Gastrocnemius medialis (tissue), 4 donors: ENCODE data around the gene FADS3. TPM values are rescaled to one million over a fixed set of nuclear protein-coding genes. Genes with fewer than 3 reads are reported as not detected.

Source experiments
- ATAC-seq, 2 donors: fragments of 150-250 bp; one replicate each; pipeline ENCODE4 v1.9.1; 2016
- DNase-seq, 2 donors: peaks; one replicate each; pipeline ENCODE4 v3.0.0-alpha.2; 2019
- H3K27ac ChIP-seq, 4 donors: fragments of 200-600 bp; sonication (generic); 1 replicate in 1 of 4; 2 replicates in 3 of 4; pipeline ENCODE4 v1.5.1; 2016 to 2018; ENCODE audit warnings: mild to moderate bottlenecking in 2 of 4, moderate library complexity in 1 of 4
- H3K27me3 ChIP-seq, 3 donors: fragments of 200-600 bp; sonication (generic) in 2 of 3; 1 replicate in 1 of 3; 2 replicates in 2 of 3; pipeline versions ENCODE4 v1.5.1 to v1.6.0; 2016 to 2019; ENCODE audit warnings: mild to moderate bottlenecking in 1 of 3, moderate library complexity in 1 of 3
- H3K36me3 ChIP-seq, 2 donors: fragments of 200-600 bp; sonication (generic) in 1 of 2; one replicate each; pipeline ENCODE4 v1.5.1; 2017 to 2018
- H3K4me1 ChIP-seq, 2 donors: fragments of 200-600 bp; sonication (generic) in 1 of 2; one replicate each; pipeline ENCODE4 v1.5.1; 2016 to 2017; ENCODE audit warnings: mild to moderate bottlenecking in 2 of 2
- H3K4me3 ChIP-seq, 4 donors: fragments of 200-600 bp; sonication (generic) in 3 of 4; 1 replicate in 1 of 4; 2 replicates in 3 of 4; pipeline ENCODE4 v1.5.1; 2016 to 2019; ENCODE audit warnings: mild to moderate bottlenecking in 2 of 4
- H3K9me3 ChIP-seq, 3 donors: fragments of 200-600 bp; sonication (generic) in 2 of 3; 1 replicate in 1 of 3; 2 replicates in 2 of 3; pipeline ENCODE4 v1.5.1; 2016 to 2019
- POLR2A ChIP-seq, 2 donors: fragments of 450-650 bp; IDR thresholded peaks; one replicate each; pipeline ENCODE4 v1.6.1; 2017; ENCODE audit warnings: antibody characterized with exemption in 2 of 2, mild to moderate bottlenecking in 2 of 2, moderate library complexity in 2 of 2
- in situ Hi-C, 4 donors: fragments of 200-750 bp; cut with MboI; loops; one replicate each; pipeline versions ENCODE4 v1.15.0 to v1.8.0; 2017; ENCODE audit warnings: low sequenced_read_pairs in 4 of 4
- intact Hi-C: fragments of 100-400 bp; cut with DNase I; formaldehyde crosslinking; loops from one replicate; pipeline ENCODE4 v1.15.1; 2023; ENCODE audit warnings: low total_unique reads
- total RNA-seq, 4 donors: library from RNA; depleted of rRNA; stranded (reverse); fragments of >200 nt; gene quantifications; one replicate each; pipeline versions ENCODE4 v1.1.0 to v1.2.3, GENCODE V29; 2016
- TF ChIP-seq, protein P1 (sequence below), 5 experiments: fragments of 450-650 bp in 3 of 5; fragments of 200-600 bp in 2 of 5; sonication (generic) in 2 of 5; IDR thresholded peaks in 4 of 5; conservative IDR thresholded peaks in 1 of 5; 1 replicate in 4 of 5; 2 replicates in 1 of 5; pipeline ENCODE4 v1.5.1; 2016 to 2019; ENCODE audit warnings: antibody characterized with exemption in 5 of 5, mild to moderate bottlenecking in 3 of 5, moderate library complexity in 3 of 5

Gene FADS3
- total RNA-seq, 4 donors from 2014 or later = 40.7 to 196 (median 89.0) TPM

GRCh38 chr11:61928606-61929005 lies 37.3 kb upstream of the FADS3 start:
- Histone ChIP-seq H3K4me1 (peaks cover 9% of the 10 kb centered on the region in 2 donors), H3K4me3 (no peak overlapping the region), H3K27ac (no peak overlapping the region), H3K27me3 (no peaks in the 10 kb centered on the region), H3K36me3 (no peaks in the 10 kb centered on the region), H3K9me3 (no peaks in the 10 kb centered on the region)
- ATAC-seq (no peak), DNase-seq (no peak)
- TF ChIP-seq POLR2A (IDR thresholded peaks at IDR 0.05) = no peak
- TF ChIP-seq, protein P1, sequence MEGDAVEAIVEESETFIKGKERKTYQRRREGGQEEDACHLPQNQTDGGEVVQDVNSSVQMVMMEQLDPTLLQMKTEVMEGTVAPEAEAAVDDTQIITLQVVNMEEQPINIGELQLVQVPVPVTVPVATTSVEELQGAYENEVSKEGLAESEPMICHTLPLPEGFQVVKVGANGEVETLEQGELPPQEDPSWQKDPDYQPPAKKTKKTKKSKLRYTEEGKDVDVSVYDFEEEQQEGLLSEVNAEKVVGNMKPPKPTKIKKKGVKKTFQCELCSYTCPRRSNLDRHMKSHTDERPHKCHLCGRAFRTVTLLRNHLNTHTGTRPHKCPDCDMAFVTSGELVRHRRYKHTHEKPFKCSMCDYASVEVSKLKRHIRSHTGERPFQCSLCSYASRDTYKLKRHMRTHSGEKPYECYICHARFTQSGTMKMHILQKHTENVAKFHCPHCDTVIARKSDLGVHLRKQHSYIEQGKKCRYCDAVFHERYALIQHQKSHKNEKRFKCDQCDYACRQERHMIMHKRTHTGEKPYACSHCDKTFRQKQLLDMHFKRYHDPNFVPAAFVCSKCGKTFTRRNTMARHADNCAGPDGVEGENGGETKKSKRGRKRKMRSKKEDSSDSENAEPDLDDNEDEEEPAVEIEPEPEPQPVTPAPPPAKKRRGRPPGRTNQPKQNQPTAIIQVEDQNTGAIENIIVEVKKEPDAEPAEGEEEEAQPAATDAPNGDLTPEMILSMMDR (IDR thresholded peaks at IDR 0.05 in 4 of 5, conservative IDR thresholded peaks at IDR 0.05 in 1 of 5) = no peak
- in situ Hi-C loops = no loop called here
- intact Hi-C loops = no loop called here

DNA sequence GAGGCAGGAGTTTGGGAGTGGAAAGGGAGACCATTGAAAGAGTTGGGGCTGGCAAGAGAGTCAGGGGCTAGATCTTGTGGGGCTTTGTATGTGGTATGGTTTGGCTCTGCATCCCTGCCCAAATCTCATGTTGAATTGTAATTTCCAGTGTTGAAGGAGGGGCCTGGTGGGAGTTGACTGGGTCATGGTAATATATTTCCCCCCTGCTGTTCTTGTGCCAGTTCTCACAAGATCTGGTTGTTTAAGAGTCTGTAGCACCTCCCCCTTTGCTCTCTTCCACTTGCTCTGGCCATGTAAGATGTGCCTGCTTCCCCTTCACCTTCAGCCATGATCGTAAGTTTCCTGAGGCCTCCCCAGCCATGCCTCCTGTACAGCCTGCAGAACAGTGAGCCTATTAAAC lies 36.2 kb upstream of the FADS3 start:
- Histone ChIP-seq H3K27ac (no peak overlapping the region), H3K36me3 (no peaks in the 10 kb centered on the region), H3K9me3 (no peaks in the 10 kb centered on the region), H3K4me3 (no peak overlapping the region), H3K27me3 (no peaks in the 10 kb centered on the region), H3K4me1 (peaks cover 11 to 17% of the 10 kb centered on the region in 2 donors)
- DNase-seq (no peak), ATAC-seq (no peak)
- intact Hi-C loops (no loop called here), in situ Hi-C loops (no loop called here)
- TF ChIP-seq, protein P1 (IDR thresholded peaks at IDR 0.05 in 4 of 5, conservative IDR thresholded peaks at IDR 0.05 in 1 of 5) = no peak
- no peak for TF ChIP-seq POLR2A (IDR thresholded peaks at IDR 0.05)

DNA sequence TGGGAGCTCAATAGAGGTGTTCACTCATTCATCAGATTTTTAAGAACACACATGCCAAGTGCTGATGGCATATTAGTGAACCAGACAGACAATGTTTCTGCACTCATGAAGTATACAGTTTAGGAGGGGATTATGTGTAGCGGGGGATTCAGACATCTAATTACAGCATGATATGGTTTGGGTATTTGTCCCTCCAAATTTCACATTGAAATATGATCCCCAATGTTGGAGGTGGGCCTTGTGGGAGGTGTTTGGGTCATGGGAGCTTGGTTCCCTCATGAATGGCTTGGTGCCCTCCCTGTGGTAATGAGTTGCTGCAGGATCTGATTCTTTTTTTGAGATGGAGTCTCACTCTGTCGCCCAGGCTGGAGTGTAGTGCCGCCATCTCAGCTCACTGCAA lies 34.9 kb upstream of the FADS3 start:
- no peak for DNase-seq
- Histone ChIP-seq H3K4me3 (no peak overlapping the region), H3K4me1 (peaks cover 16 to 17% of the 10 kb centered on the region in 2 donors), H3K36me3 (no peaks in the 10 kb centered on the region), H3K27me3 (no peaks in the 10 kb centered on the region), H3K9me3 (no peaks in the 10 kb centered on the region), H3K27ac (no peak overlapping the region)
- ATAC-seq = no peak
- in situ Hi-C loops = no loop called here
- TF ChIP-seq, protein P1 (IDR thresholded peaks at IDR 0.05 in 4 of 5, conservative IDR thresholded peaks at IDR 0.05 in 1 of 5) = no peak
- no peak for TF ChIP-seq POLR2A (IDR thresholded peaks at IDR 0.05)
- intact Hi-C loops = no loop called here

- TF ChIP-seq, protein P1 (IDR thresholded peaks at IDR 0.05 in 4 of 5, conservative IDR thresholded peaks at IDR 0.05 in 1 of 5) = no peak
- no peak for TF ChIP-seq POLR2A (IDR thresholded peaks at IDR 0.05)
- ATAC-seq (no peak), DNase-seq (no peak)
- Histone ChIP-seq H3K36me3 (no peaks in the 10 kb centered on the region), H3K27ac (no peak overlapping the region), H3K9me3 (no peaks in the 10 kb centered on the region), H3K27me3 (no peaks in the 10 kb centered on the region), H3K4me3 (no peak overlapping the region), H3K4me1 (peaks cover 16 to 17% of the 10 kb centered on the region in 2 donors)
- in situ Hi-C loops = no loop called here
- intact Hi-C loops = no loop called here
Measured at GRCh38 chr11:61925736-61926135, 34.4 kb upstream of the FADS3 start.

DNA sequence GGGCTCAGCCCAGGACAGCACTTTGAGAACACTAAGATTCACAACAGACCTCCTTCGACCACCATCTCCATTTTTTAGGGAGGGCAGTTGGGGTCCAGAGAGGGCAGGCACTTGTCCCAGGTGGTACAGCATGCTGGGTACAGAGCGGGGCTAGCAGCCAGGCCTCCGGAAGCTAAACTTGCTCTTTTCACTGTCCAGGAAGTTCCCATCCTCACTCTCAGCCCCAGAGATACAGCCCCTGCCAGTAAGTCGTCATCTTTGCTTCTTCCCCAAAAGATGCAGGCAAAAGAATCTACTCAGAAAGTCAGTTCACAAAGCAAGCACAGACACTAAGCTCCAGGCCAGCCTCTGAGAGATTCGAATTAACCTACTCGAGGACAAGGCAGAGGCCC lies 32.7 kb upstream of the FADS3 start:
- intact Hi-C loops = no loop called here
- peaks cover 2 to 6% (median 3%) of the 10 kb centered on the region in 3 donors for H3K27me3 ChIP-seq
- in situ Hi-C loops = no loop called here
- H3K4me3 ChIP-seq = no peak overlapping the region
- TF ChIP-seq POLR2A (IDR thresholded peaks at IDR 0.05) = no peak
- TF ChIP-seq, protein P1 (IDR thresholded peaks at IDR 0.05 in 4 of 5, conservative IDR thresholded peaks at IDR 0.05 in 1 of 5) = no peak
- peaks cover 16 to 17% of the 10 kb centered on the region in 2 donors for H3K4me1 ChIP-seq
- H3K27ac ChIP-seq = peak overlapping the region; percentile 55 to 83 (median 73)
- no peaks in the 10 kb centered on the region for H3K9me3 ChIP-seq
- ATAC-seq (peak; percentile 6 to 7), DNase-seq (no peak)
- no peaks in the 10 kb centered on the region for H3K36me3 ChIP-seq
